ENCODE measurements around the gene CIRBP. TPM values are rescaled to one million over a fixed set of nuclear protein-coding genes. Genes with fewer than 3 reads are reported as not detected.

The CIRBP gene
- total and polyA plus RNA-seq, 2 of the 13 experiments (the other 11 are each of a cell fraction or from before 2014, with no cell fraction given), result 133 to 140 TPM

DNA sequence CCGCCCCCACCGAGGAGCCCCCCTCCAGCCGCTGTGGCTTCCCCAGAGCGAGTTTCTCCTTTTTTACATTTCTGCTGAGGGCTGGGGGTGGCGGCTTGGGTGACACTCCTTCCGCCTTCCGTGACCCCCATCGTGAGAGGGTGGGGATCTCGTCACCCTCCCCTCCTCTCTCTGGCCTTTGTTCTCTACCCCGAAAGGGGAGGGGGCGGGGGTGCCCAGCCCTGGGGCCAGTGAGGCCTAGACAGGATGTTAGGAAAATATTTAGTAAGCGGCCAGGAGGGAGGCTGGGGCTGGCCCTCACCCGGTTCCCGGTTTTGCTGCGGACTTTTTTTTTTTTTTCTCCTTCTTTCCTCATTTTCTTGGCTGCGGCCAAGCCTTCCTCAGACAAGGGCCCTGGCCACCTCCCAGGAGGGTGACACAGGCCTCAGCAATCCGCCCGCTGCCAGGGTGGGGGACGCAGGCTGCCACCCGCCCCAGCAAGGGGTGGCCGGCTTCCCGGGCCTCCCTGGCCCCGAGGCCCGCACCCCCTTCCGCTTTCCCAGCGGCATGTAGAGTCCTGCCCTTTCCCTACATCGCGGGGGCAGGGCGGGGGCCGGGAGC is 16.8 kb upstream of the CIRBP start (continued):
- TF ChIP-seq, protein P1, sequence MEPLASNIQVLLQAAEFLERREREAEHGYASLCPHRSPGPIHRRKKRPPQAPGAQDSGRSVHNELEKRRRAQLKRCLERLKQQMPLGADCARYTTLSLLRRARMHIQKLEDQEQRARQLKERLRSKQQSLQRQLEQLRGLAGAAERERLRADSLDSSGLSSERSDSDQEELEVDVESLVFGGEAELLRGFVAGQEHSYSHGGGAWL (CRISPR knock-in tag; IDR thresholded peaks at IDR 0.05), result no peak
- TF ChIP-seq, protein P2, sequence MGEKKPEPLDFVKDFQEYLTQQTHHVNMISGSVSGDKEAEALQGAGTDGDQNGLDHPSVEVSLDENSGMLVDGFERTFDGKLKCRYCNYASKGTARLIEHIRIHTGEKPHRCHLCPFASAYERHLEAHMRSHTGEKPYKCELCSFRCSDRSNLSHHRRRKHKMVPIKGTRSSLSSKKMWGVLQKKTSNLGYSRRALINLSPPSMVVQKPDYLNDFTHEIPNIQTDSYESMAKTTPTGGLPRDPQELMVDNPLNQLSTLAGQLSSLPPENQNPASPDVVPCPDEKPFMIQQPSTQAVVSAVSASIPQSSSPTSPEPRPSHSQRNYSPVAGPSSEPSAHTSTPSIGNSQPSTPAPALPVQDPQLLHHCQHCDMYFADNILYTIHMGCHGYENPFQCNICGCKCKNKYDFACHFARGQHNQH (CRISPR knock-in tag; IDR thresholded peaks at IDR 0.05), result peak; percentile 58; the same call in 1 of the 2 replicates
- TF ChIP-seq ZNF703 (CRISPR knock-in tag; IDR thresholded peaks at IDR 0.05; ENCODE audit: borderline replicate concordance), result 0 out of 2 replicates have a peak, but pooled peaks have one; percentile 33
- TF ChIP-seq NFIC (IDR thresholded peaks at IDR 0.05; ENCODE audit: low read length), result 0 out of 2 replicates have a peak, but pooled peaks have one; percentile 32
- TF ChIP-seq ZNF709 (CRISPR knock-in tag; IDR thresholded peaks at IDR 0.05), result peak; percentile 37; the same call in 1 of the 2 replicates
- no peak for TF ChIP-seq ZNF564 (CRISPR knock-in tag; IDR thresholded peaks at IDR 0.05)
- peak; percentile 56; the same call in 1 of the 2 replicates for TF ChIP-seq NCOR1 (IDR thresholded peaks at IDR 0.05; ENCODE audit: borderline replicate concordance, low read length)
- peak; percentile 99 for TF ChIP-seq ZNF746 (CRISPR knock-in tag; IDR thresholded peaks at IDR 0.05)
- peak; percentile 86 for TF ChIP-seq SKIL (CRISPR knock-in tag; IDR thresholded peaks at IDR 0.05; ENCODE audit: borderline replicate concordance)
- 0 out of 2 replicates have a peak, but pooled peaks have one; percentile 32 for TF ChIP-seq ZBTB42 (CRISPR knock-in tag; IDR thresholded peaks at IDR 0.05)
- no peak for TF ChIP-seq ZSCAN9 (CRISPR knock-in tag; IDR thresholded peaks at IDR 0.05; ENCODE audit: borderline replicate concordance)
- peak; percentile 42; the same call in 1 of the 2 replicates for TF ChIP-seq HDAC2 (CRISPR knock-in tag; IDR thresholded peaks at IDR 0.05)
- TF ChIP-seq, protein P3, sequence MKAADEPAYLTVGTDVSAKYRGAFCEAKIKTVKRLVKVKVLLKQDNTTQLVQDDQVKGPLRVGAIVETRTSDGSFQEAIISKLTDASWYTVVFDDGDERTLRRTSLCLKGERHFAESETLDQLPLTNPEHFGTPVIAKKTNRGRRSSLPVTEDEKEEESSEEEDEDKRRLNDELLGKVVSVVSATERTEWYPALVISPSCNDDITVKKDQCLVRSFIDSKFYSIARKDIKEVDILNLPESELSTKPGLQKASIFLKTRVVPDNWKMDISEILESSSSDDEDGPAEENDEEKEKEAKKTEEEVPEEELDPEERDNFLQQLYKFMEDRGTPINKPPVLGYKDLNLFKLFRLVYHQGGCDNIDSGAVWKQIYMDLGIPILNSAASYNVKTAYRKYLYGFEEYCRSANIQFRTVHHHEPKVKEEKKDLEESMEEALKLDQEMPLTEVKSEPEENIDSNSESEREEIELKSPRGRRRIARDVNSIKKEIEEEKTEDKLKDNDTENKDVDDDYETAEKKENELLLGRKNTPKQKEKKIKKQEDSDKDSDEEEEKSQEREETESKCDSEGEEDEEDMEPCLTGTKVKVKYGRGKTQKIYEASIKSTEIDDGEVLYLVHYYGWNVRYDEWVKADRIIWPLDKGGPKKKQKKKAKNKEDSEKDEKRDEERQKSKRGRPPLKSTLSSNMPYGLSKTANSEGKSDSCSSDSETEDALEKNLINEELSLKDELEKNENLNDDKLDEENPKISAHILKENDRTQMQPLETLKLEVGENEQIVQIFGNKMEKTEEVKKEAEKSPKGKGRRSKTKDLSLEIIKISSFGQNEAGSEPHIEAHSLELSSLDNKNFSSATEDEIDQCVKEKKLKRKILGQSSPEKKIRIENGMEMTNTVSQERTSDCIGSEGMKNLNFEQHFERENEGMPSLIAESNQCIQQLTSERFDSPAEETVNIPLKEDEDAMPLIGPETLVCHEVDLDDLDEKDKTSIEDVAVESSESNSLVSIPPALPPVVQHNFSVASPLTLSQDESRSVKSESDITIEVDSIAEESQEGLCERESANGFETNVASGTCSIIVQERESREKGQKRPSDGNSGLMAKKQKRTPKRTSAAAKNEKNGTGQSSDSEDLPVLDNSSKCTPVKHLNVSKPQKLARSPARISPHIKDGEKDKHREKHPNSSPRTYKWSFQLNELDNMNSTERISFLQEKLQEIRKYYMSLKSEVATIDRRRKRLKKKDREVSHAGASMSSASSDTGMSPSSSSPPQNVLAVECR (CRISPR knock-in tag; IDR thresholded peaks at IDR 0.05; ENCODE audit: borderline replicate concordance), result peak; percentile 73; the same call in 1 of the 2 replicates
- 0 out of 2 replicates have a peak, but pooled peaks have one; percentile 15 for TF ChIP-seq CBX5 (CRISPR knock-in tag; IDR thresholded peaks at IDR 0.05; ENCODE audit: borderline replicate concordance)
- TF ChIP-seq ZNF619 (CRISPR knock-in tag; IDR thresholded peaks at IDR 0.05), result no peak
- TF ChIP-seq U2AF1 (optimal IDR thresholded peaks at IDR 0.05; ENCODE audit: low read depth, low read length), result peak; percentile 27
- no peak for TF ChIP-seq ZSCAN30 (CRISPR knock-in tag; IDR thresholded peaks at IDR 0.05)
- no peak for TF ChIP-seq ATF2 (CRISPR knock-in tag; IDR thresholded peaks at IDR 0.05)

All from HepG2 (cell line).